A549 (cell line): ENCODE measurements around the gene TSPAN4. TPM values are rescaled to one million over a fixed set of nuclear protein-coding genes. Genes with fewer than 3 reads are reported as not detected.
A peak's percentile ranks its signal among the peaks of the same experiment; 100 is the strongest.

Experiments
- ATAC-seq, 2 experiments: fragments of 200-7000 bp in 1 of 2; fragments of >200 bp in 1 of 2; cut with Nextera tagmentation in 1 of 2; cut with Tn5 transposase in 1 of 2; 3 replicates each; pipeline versions ENCODE4 v1.8.0 to v1.9.1; 2018 to 2020; ENCODE audit warnings: mild to moderate bottlenecking in 1 of 2, moderate library complexity in 1 of 2
- CTCF ChIA-PET: fragments of 300-600 bp; sonication (Branson Sonifier 250); formaldehyde crosslinking; extraction: SDS; loops from one replicate; lab custom pipeline; 2021; ENCODE audit warnings: antibody characterized with exemption, inconsistent platforms; lab: Yijun Ruan, JAX
- POLR2A ChIA-PET: fragments of 350-600 bp; formaldehyde crosslinking; extraction: SDS; loops from one replicate; lab custom pipeline; 2021; ENCODE audit warnings: antibody characterized with exemption, inconsistent platforms; lab: Yijun Ruan, JAX
- DNase-seq, 2 experiments: peaks; one replicate each; pipeline versions ENCODE4 v3.0.0 to v3.0.0-alpha.2; 2011 to 2016; ENCODE audit warnings: low read depth in 1 of 2, low spot score in 1 of 2
- FAIRE-seq: peaks from 2 replicates; lab custom pipeline; 2011; peaks lifted over from hg19 to GRCh38; lab: Jason Lieb, UNC
- H3K27ac ChIP-seq, 2 experiments: fragments of >200 bp; sonication (Bioruptor Twin); formaldehyde crosslinking; 3 replicates each; pipeline ENCODE4 v1.5.1; 2016 to 2017
- H3K4me1 ChIP-seq: fragments of >200 bp; sonication (Bioruptor Twin); formaldehyde crosslinking; 3 replicates; pipeline ENCODE4 v1.6.1; 2016
- H3K4me2 ChIP-seq: fragments of >200 bp; sonication (Bioruptor Twin); formaldehyde crosslinking; 3 replicates; pipeline ENCODE4 v1.6.1; 2016
- H3K4me3 ChIP-seq: fragments of >200 bp; sonication (Bioruptor Twin); formaldehyde crosslinking; 3 replicates; pipeline ENCODE4 v1.5.1; 2016
- H3K9me3 ChIP-seq: fragments of >200 bp; sonication (Bioruptor Twin); formaldehyde crosslinking; 3 replicates; pipeline ENCODE4 v1.6.1; 2016
- BHLHE40 ChIP-seq: IDR thresholded peaks from 2 replicates; pipeline ENCODE4 v1.6.1; 2012; ENCODE audit warnings: low read depth, low read length, inconsistent platforms
- CBX2 ChIP-seq: fragments of 200-600 bp; sonication (generic); IDR thresholded peaks from 2 replicates; pipeline ENCODE4 v1.6.1; 2016; ENCODE audit warnings: low read depth, mild to moderate bottlenecking, borderline replicate concordance
- CBX8 ChIP-seq: fragments of 200-600 bp; sonication (generic); IDR thresholded peaks from 2 replicates; pipeline ENCODE4 v1.6.1; 2016
- CEBPB ChIP-seq, 2 experiments: fragments of >200 bp in 1 of 2; sonication (Bioruptor Twin) in 1 of 2; formaldehyde crosslinking in 1 of 2; IDR thresholded peaks; 2 replicates each; pipeline ENCODE4 v1.6.1; 2012 to 2016
- EHMT2 ChIP-seq: fragments of 200-600 bp; sonication (generic); IDR thresholded peaks from 2 replicates; pipeline ENCODE4 v1.6.1; 2016; ENCODE audit warnings: antibody characterized with exemption, low read depth, mild to moderate bottlenecking, moderate library complexity
- FOSB ChIP-seq: fragments of 250-450 bp; sonication (Bioruptor Pico); IDR thresholded peaks from 2 replicates; pipeline ENCODE4 v1.5.0; 2020; ENCODE audit warnings: mild to moderate bottlenecking, moderate library complexity
- FOSL2 ChIP-seq, 2 experiments: fragments of 450-650 bp in 1 of 2; fragments of >200 bp in 1 of 2; sonication (Bioruptor Twin) in 1 of 2; formaldehyde crosslinking; IDR thresholded peaks; 2 replicates each; pipeline versions ENCODE4 v1.5.0 to v1.6.1; 2016 to 2020; ENCODE audit warnings: mild to moderate bottlenecking in 1 of 2, moderate library complexity in 1 of 2
- FOXS1 ChIP-seq: fragments of 250-450 bp; sonication (Bioruptor Pico); IDR thresholded peaks from 2 replicates; pipeline ENCODE4 v1.5.0; 2020; ENCODE audit warnings: mild to moderate bottlenecking, moderate library complexity
- HDAC2 ChIP-seq: fragments of 200-600 bp; sonication (generic); IDR thresholded peaks from 2 replicates; pipeline ENCODE4 v1.6.1; 2016
- HOXB5 ChIP-seq: fragments of 250-450 bp; sonication (Bioruptor Pico); IDR thresholded peaks from 2 replicates; pipeline ENCODE4 v1.5.0; 2020; ENCODE audit warnings: mild to moderate bottlenecking, moderate library complexity
- JUN ChIP-seq, 2 experiments: fragments of >200 bp; sonication (Bioruptor Twin); formaldehyde crosslinking; IDR thresholded peaks; 2 replicates in 1 of 2; 3 replicates in 1 of 2; pipeline ENCODE4 v1.6.1; 2016 to 2017
- JUNB ChIP-seq: fragments of >200 bp; sonication (Bioruptor Twin); formaldehyde crosslinking; IDR thresholded peaks from 2 replicates; pipeline ENCODE4 v1.6.1; 2016
- PBX3 ChIP-seq: IDR thresholded peaks from 2 replicates; pipeline ENCODE4 v1.6.1; 2012
- RARB ChIP-seq: fragments of 250-450 bp; sonication (Bioruptor Pico); IDR thresholded peaks from 2 replicates; pipeline ENCODE4 v1.8.0; 2021; ENCODE audit warnings: mild to moderate bottlenecking, moderate library complexity
- RCOR1 ChIP-seq: fragments of 150-350 bp; IDR thresholded peaks from 2 replicates; pipeline ENCODE4 v1.6.1; 2014; ENCODE audit warnings: antibody characterized with exemption, low read length, low read depth
- REST ChIP-seq: fragments of 200-600 bp; sonication (generic); IDR thresholded peaks from 2 replicates; pipeline ENCODE4 v1.6.1; 2016; ENCODE audit warnings: antibody characterized with exemption, mild to moderate bottlenecking, moderate library complexity
- SMC3 ChIP-seq: fragments of >200 bp; sonication (Bioruptor Twin); formaldehyde crosslinking; IDR thresholded peaks from 3 replicates; pipeline ENCODE4 v1.6.1; 2018; ENCODE audit warnings: inconsistent platforms
- SREBF2 ChIP-seq: fragments of 450-650 bp; IDR thresholded peaks from 2 replicates; pipeline ENCODE4 v1.6.1; 2014; ENCODE audit warnings: mild to moderate bottlenecking, moderate library complexity
- TFCP2L1 ChIP-seq: fragments of 250-450 bp; sonication (Bioruptor Pico); IDR thresholded peaks from 2 replicates; pipeline ENCODE4 v1.5.0; 2021; ENCODE audit warnings: mild to moderate bottlenecking
- ZNF302 ChIP-seq: fragments of 250-450 bp; sonication (Bioruptor Pico); IDR thresholded peaks from 2 replicates; pipeline ENCODE4 v1.9.0; 2021; ENCODE audit warnings: inconsistent platforms, mild to moderate bottlenecking, moderate library complexity
- ZSCAN20 ChIP-seq: fragments of 250-450 bp; sonication (Bioruptor Pico); IDR thresholded peaks from 2 replicates; pipeline ENCODE4 v1.8.0; 2022; ENCODE audit warnings: mild to moderate bottlenecking, moderate library complexity
- WGBS: methylation state at CpG from one replicate; pipeline ENCODE4 v1.1.6; 2017; ENCODE audit errors: missing lambda C conversion rate; 5-methylcytosine and 5-hydroxymethylcytosine counted together
- polyA plus RNA-seq, 4 experiments: library from polyadenylated mRNA; depleted of rRNA in 3 of 4; stranded (reverse); fragments of >200 nt; fragmentation: RNase III in 1 of 4; extraction: RNeasy Plus Mini Kit Qiagen cat#74134 plus additional on column Dnase treatment in 1 of 4; gene quantifications; 2 replicates in 3 of 4; 3 replicates in 1 of 4; pipeline ENCODE4 v1.2.3, GENCODE V29; 2011 to 2017
- TF ChIP-seq, protein P1 (sequence below): IDR thresholded peaks from 2 replicates; pipeline ENCODE4 v1.6.1; 2012
- TF ChIP-seq, protein P2 (sequence below): IDR thresholded peaks from 2 replicates; pipeline ENCODE4 v1.6.1; 2012; ENCODE audit warnings: low read depth, borderline replicate concordance

The TSPAN4 gene
- polyA plus RNA-seq, 2 of the 4 experiments (the other 2 are of a cell fraction), result 83.5 to 145 TPM

DNA sequence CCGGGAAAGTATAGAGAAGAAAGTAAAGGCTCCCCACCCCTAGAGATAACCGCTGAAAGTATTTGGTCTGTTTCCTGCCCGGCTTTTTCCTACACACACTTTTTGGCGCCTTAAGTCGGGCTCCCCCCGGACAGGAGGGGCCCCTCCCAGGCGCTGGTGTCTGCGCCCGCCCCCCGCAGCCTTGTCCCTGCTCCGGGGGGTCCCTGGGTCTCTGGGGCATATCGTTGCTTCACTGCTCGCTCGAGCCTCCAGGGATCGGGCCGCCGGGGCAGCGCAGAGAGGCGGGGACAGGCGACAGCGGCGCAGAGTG is 15.9 kb upstream of the TSPAN4 start (continued):
- no peak for TF ChIP-seq SMC3
- TF ChIP-seq BHLHE40, result no peak

DNA sequence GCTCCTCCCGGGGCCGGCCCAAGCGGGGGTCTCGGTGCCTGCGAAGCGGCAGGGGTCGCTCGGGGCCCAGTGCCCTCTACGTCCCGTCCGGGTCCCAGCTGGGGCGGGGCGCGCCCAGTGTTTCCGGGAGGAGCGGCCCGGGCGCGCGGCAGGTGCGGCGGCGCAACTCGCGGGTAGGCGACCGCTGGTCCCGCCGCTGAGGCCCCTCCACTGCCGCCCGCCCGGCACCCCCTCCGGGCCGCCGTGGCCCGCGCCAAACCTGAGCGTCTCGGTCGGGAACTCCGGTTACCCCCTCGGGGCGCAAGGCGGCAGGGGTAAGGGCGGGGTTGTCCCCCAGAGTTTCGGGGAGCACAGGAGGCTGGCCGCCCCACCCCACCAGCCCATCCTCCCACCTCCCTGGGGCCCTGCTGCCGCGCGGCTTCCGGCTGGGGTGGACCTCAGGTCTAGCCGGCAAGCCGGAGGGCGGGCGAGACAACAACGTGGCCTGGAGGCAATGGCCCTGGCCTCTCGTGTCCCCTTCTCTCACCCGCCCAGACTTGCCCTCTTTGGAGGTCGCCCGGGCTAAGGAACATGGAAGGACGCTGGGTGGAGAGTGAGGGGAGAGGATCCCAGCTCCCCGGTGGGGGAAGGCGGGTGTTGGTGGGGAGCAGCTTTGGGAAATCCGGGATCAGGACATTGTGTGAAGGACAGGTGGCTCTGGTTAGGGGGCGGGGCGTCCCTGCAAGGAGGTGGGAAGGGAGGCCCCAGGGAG is 15.3 kb upstream of the TSPAN4 start:
- no peak for TF ChIP-seq TFCP2L1 (CRISPR knock-in tag)
- no peak for TF ChIP-seq SREBF2
- TF ChIP-seq, protein P1, sequence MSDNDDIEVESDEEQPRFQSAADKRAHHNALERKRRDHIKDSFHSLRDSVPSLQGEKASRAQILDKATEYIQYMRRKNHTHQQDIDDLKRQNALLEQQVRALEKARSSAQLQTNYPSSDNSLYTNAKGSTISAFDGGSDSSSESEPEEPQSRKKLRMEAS, result peak; percentile 45; the same call in 1 of the 2 replicates
- TF ChIP-seq FOXS1 (CRISPR knock-in tag), result no peak
- TF ChIP-seq FOSL2 (IDR thresholded peaks at IDR 0.05), result no peak
- no peak for TF ChIP-seq FOSL2 (CRISPR knock-in tag; IDR thresholded peaks at IDR 0.05)
- TF ChIP-seq EHMT2, result no peak
- TF ChIP-seq CBX2, result no peak
- no peak for TF ChIP-seq CEBPB (IDR thresholded peaks at IDR 0.05)
- no peak for TF ChIP-seq REST
- no peak for TF ChIP-seq FOSB (CRISPR knock-in tag)
- TF ChIP-seq HOXB5 (CRISPR knock-in tag), result no peak
- TF ChIP-seq ZNF302 (CRISPR knock-in tag), result no peak
- no peak for TF ChIP-seq JUNB
- no peak for TF ChIP-seq CBX8
- TF ChIP-seq RARB (CRISPR knock-in tag), result no peak
- peak; percentile 29; the same call in 1 of the 2 replicates for TF ChIP-seq PBX3
- no peak for TF ChIP-seq SMC3
- TF ChIP-seq JUN (IDR thresholded peaks at IDR 0.05), result peak in 1 of 2 experiments; percentile 52; a peak in 3 of 5 replicates
- no peak for TF ChIP-seq RCOR1
- TF ChIP-seq ZSCAN20, result no peak
- TF ChIP-seq, protein P2, sequence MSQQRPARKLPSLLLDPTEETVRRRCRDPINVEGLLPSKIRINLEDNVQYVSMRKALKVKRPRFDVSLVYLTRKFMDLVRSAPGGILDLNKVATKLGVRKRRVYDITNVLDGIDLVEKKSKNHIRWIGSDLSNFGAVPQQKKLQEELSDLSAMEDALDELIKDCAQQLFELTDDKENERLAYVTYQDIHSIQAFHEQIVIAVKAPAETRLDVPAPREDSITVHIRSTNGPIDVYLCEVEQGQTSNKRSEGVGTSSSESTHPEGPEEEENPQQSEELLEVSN, result no peak
- no peak for TF ChIP-seq HDAC2
- FAIRE-seq, result no peak
- Histone ChIP-seq H3K4me1 (peaks cover 56% of the 10 kb centered on the region), H3K27ac (peak overlapping the region; percentile 80 to 88), H3K4me2 (peak overlapping the region; percentile 87), H3K9me3 (no peaks in the 10 kb centered on the region), H3K4me3 (peak overlapping the region; percentile 52)
- ChIA-PET POLR2A (interaction anchor here (3.5 kb wide), 1 partner anchor 8 kb away, joined by 26 read pairs; the partner anchor contains the start of gene PNPLA2), CTCF (interaction anchor here (1.2 to 1.7 kb wide), 3 partner anchors 10 to 12 kb away, joined by 3 to 5 read pairs (median 4); no protein-coding TSS in a partner anchor)
- no peak for DNase-seq
- peak in 1 of 2 experiments; percentile 2; a peak in 1 of 6 replicates for ATAC-seq
- 41% methylated on average over 17 of the region's 66 CpGs for WGBS
